Measurements from ENCODE around the gene CCL4. TPM values are rescaled to one million over a fixed set of nuclear protein-coding genes. Genes with fewer than 3 reads are reported as not detected.
"Not testable (repeated sequence)": the region's sequence is repeated elsewhere in the genome, so short reads cannot be mapped to it uniquely, and the experiment has no call there.

The CCL4 gene
- 7.6 and 8.8 TPM in 2 replicates for total RNA-seq
- 24.0 TPM for total RNA-seq (2013)
- 3.5 and 7.5 TPM in 2 replicates for polyA plus RNA-seq
- 2.0 and 5.7 TPM in 2 replicates for polyA minus RNA-seq

DNA sequence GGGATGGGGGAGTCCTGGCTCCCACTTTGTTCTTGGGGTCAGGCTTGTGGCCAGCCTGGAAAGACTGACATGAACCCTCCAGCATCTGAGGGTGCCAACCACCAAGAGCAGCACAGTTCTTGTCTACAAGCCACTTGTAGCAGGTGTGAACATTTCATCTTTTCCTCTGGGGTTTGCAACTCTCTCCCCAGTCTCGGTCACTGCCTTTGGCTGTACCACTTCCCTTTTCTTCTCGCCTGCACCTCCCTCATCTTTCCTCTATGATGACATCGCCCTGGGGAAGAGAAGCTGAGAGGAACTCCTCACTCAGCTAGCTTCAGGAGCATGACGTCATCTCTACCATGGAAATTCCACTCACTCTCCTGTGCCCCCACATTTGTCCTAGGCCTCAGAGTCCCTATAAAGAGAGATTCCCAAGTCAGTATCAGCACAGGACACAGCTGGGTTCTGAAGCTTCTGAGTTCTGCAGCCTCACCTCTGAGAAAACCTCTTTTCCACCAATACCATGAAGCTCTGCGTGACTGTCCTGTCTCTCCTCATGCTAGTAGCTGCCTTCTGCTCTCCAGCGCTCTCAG, at the start of gene CCL4:
Gene CCL4 (plus strand): TSS at position 427 of the 575 bp plus-strand sequence. CDS start 79 bp downstream, at position 506.
- DNase-seq (peak; percentile 74), ATAC-seq (ENCODE audit: low read depth) (peak; percentile 89)
- H3K27ac ChIP-seq (ENCODE audit: low read length in 2 of 2) = peak within 1 kb of the TSS; percentile 41 to 69
- peak within 1 kb of the TSS; percentile 50 for H3K4me2 ChIP-seq (replicated peaks; ENCODE audit: low read depth, low read length, poor library complexity, severe bottlenecking)
- peak within 1 kb of the TSS; percentile 4 for H3K9ac ChIP-seq (ENCODE audit: low read length)
- H3K79me2 ChIP-seq (ENCODE audit: control insufficient read depth, insufficient read depth, low read length); H2AFZ ChIP-seq (ENCODE audit: insufficient read depth, low read depth, low read length, poor library complexity, severe bottlenecking); H3K9me3 ChIP-seq (ENCODE audit: control extremely low read depth in 1 of 3, control insufficient read depth in 2 of 3, insufficient read depth in 1 of 3, low read length in 2 of 3); H3K36me3 ChIP-seq (replicated peaks in 1 of 2; ENCODE audit: control extremely low read depth in 1 of 2, control insufficient read depth in 1 of 2, extremely low read depth in 1 of 2, insufficient read depth in 2 of 2, low read length in 1 of 2); H3K9me3 Mint-ChIP-seq (ENCODE audit: insufficient read depth); H4K20me1 ChIP-seq (ENCODE audit: control insufficient read depth, insufficient read depth, low read length, poor library complexity, severe bottlenecking): not testable (repeated sequence)
- H3K4me3 Mint-ChIP-seq = peak within 1 kb of the TSS; percentile 79
- peaks cover 0 to 11% (median 4%) of the 10 kb centered on the region in 4 experiments for H3K27me3 ChIP-seq (replicated peaks in 1 of 4; ENCODE audit: control extremely low read depth in 1 of 4, control insufficient read depth in 3 of 4, insufficient read depth in 4 of 4, low read length in 3 of 4)
- H3K4me1 ChIP-seq (ENCODE audit: control insufficient read depth in 2 of 2, insufficient read depth in 2 of 2, low read length in 2 of 2) = peaks cover 49 to 58% of the 10 kb centered on the region in 2 donors
- peak within 1 kb of the TSS in 3 of 5 experiments; percentile 19 to 41 (median 30) for H3K4me3 ChIP-seq (ENCODE audit: control extremely low read depth in 1 of 5, extremely low read depth in 1 of 5, insufficient read depth in 1 of 5, low read depth in 2 of 5, low read length in 4 of 5)
- peak within 1 kb of the TSS; percentile 90 for H3K27ac Mint-ChIP-seq
- ChIA-PET POLR2A (interaction anchor here (0.7 to 1.4 kb wide), 3 partner anchors 13 to 385 kb away, joined by 3 to 4 read pairs (median 3); partner anchors contain the start of gene CCL3), CTCF (interaction anchor here (1.0 to 3.3 kb wide), 5 partner anchors 11 to 45 kb away, joined by 4 to 18 read pairs (median 6); partner anchors contain the start of gene CCL3)
- peaks cover 61% of the 10 kb centered on the region for H3K4me1 Mint-ChIP-seq
- H3K27me3 Mint-ChIP-seq = peaks cover 26% of the 10 kb centered on the region
- 0% methylated on average over 1 of the region's 6 CpGs for WGBS (ENCODE audit: insufficient coverage)
- intact Hi-C loops (cut with micrococcal nuclease) = loop anchor here (1.0 to 2.0 kb wide), 2 partner anchors 13 to 15 kb away; partner anchors contain the start of gene CCL3

DNA sequence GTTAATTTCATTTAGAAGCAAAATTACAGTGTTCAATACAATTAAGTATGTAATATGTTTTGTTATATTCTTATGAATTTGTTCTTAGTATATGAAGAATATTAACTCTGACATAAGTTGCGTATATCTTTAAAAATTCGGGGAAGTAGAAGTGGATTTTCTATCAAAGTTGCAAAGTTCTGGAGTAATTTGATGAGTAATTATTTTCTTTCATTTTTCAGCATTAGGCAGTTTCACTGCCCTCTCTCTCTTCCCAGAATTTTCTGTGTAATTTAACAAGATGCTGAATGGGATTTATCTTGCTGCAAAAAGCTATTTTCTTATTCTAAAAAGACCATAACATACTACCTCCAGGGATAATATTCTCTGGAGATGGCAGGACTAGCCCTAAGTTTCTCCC, 48.5 kb upstream of the CCL4 start:
- H3K4me3 Mint-ChIP-seq = no peak overlapping the region
- ATAC-seq (ENCODE audit: low read depth) = no peak
- intact Hi-C loops (cut with micrococcal nuclease) = no loop called here
- H3K27ac Mint-ChIP-seq = no peak overlapping the region
- H3K27me3 ChIP-seq (replicated peaks in 1 of 4; ENCODE audit: control extremely low read depth in 1 of 4, control insufficient read depth in 3 of 4, insufficient read depth in 4 of 4, low read length in 3 of 4) = no peaks in the 10 kb centered on the region
- H3K27ac ChIP-seq (ENCODE audit: low read length in 2 of 2) = no peak overlapping the region
- H3K9me3 Mint-ChIP-seq (ENCODE audit: insufficient read depth) = peaks cover 9% of the 10 kb centered on the region
- TF ChIP-seq, protein P1, sequence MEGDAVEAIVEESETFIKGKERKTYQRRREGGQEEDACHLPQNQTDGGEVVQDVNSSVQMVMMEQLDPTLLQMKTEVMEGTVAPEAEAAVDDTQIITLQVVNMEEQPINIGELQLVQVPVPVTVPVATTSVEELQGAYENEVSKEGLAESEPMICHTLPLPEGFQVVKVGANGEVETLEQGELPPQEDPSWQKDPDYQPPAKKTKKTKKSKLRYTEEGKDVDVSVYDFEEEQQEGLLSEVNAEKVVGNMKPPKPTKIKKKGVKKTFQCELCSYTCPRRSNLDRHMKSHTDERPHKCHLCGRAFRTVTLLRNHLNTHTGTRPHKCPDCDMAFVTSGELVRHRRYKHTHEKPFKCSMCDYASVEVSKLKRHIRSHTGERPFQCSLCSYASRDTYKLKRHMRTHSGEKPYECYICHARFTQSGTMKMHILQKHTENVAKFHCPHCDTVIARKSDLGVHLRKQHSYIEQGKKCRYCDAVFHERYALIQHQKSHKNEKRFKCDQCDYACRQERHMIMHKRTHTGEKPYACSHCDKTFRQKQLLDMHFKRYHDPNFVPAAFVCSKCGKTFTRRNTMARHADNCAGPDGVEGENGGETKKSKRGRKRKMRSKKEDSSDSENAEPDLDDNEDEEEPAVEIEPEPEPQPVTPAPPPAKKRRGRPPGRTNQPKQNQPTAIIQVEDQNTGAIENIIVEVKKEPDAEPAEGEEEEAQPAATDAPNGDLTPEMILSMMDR (IDR thresholded peaks at IDR 0.05) = no peak
- no peak for TF ChIP-seq EZH2 (IDR thresholded peaks at IDR 0.05; ENCODE audit: borderline replicate concordance, insufficient read depth, low read depth, low read length, poor library complexity, severe bottlenecking)
- DNase-seq = no peak
- peaks cover 5% of the 10 kb centered on the region for H3K4me1 Mint-ChIP-seq
- POLR2A ChIA-PET = no interaction called here
- H3K27me3 Mint-ChIP-seq = peaks cover 19% of the 10 kb centered on the region
- H3K4me3 ChIP-seq (ENCODE audit: control extremely low read depth in 1 of 5, extremely low read depth in 1 of 5, insufficient read depth in 1 of 5, low read depth in 2 of 5, low read length in 4 of 5) = no peak overlapping the region
- H2AFZ ChIP-seq (ENCODE audit: insufficient read depth, low read depth, low read length, poor library complexity, severe bottlenecking) = no peak overlapping the region
- no CpG with 5 or more reads among the region's 2 CpGs for WGBS (ENCODE audit: insufficient coverage)
- no peaks in the 10 kb centered on the region for H4K20me1 ChIP-seq (ENCODE audit: control insufficient read depth, insufficient read depth, low read length, poor library complexity, severe bottlenecking)
- H3K79me2 ChIP-seq (ENCODE audit: control insufficient read depth, insufficient read depth, low read length) = no peaks in the 10 kb centered on the region
- no peaks in the 10 kb centered on the region for H3K36me3 ChIP-seq (replicated peaks in 1 of 2; ENCODE audit: control extremely low read depth in 1 of 2, control insufficient read depth in 1 of 2, extremely low read depth in 1 of 2, insufficient read depth in 2 of 2, low read length in 1 of 2)
- CTCF ChIA-PET = interaction anchor here (1.5 to 2.0 kb wide), 2 partner anchors 17 to 79 kb away, joined by 4 to 5 read pairs; no protein-coding TSS in a partner anchor
- no peaks in the 10 kb centered on the region for H3K4me1 ChIP-seq (ENCODE audit: control insufficient read depth in 2 of 2, insufficient read depth in 2 of 2, low read length in 2 of 2)
- H3K4me2 ChIP-seq (replicated peaks; ENCODE audit: low read depth, low read length, poor library complexity, severe bottlenecking) = no peak overlapping the region
- no peak overlapping the region for H3K9ac ChIP-seq (ENCODE audit: low read length)
- H3K9me3 ChIP-seq (ENCODE audit: control extremely low read depth in 1 of 3, control insufficient read depth in 2 of 3, insufficient read depth in 1 of 3, low read length in 2 of 3) = peaks cover 0 to 7% (median 5%) of the 10 kb centered on the region in 3 donors
